NCI-H1092 treated with DMSO at 0.1 percent for 48 hours (cell line): ENCODE measurements around the gene PNPLA1.

ENCODE experiments used
- DNase-seq: peaks from one replicate; lab custom pipeline; 2025; lab: John Stamatoyannopoulos, UW

The PNPLA1 gene

DNA sequence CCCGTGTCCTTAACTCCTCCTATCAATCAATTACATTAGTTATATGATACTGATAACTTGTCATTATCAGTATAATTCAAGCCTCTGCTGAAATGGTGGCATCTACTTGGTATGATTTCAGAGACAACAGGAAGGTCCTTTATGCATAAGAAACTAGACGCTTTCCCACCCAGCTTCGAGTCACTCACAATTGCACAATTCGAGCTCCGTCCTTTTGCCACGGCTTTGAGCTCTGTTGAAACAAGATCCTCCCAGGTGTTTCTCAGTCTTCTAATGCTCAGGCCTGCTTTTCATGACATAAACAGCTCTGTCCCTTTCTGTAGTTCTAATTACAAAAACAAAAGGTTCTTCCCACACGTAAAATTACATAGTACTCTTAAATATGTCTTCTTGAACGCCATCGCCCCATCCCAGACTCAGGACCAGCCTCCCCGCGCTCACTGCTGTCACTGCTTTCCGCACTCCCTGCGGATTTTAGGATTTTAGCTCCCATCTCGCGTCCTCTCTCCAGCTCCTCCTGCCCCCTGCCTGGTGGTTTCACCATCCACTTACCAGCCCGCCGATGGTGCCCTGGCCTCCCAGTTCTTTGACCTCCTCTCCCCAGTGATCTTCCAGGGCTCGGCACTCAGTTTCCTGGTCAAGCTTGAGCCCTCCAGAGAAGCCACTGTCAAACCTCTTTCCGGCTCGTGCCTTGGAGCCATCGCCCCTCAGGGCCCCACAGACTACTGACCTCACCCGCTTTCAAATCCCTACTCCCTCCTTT, 23.2 kb upstream of the PNPLA1 start:
- no peak for DNase-seq

DNA sequence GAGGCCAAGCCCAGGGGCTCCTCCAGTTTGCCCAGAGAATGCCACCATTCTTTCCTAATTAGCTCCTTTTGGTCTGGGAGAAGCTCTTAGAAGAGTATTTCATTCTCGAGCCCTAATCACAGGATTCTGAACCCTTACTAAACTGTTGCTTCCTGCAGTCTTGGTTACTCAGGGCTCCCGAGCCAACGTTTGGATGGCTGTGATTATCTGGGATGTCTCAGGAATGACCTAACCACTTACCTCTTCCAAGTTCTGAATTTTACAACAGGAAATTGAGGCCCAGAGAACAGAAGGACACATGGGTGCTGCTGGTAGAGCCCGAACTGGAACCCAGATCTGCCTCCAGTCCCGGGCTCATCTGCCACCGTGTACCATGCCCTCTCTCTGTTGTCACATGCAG, 22.2 kb upstream of the PNPLA1 start:
- no peak for DNase-seq

DNA sequence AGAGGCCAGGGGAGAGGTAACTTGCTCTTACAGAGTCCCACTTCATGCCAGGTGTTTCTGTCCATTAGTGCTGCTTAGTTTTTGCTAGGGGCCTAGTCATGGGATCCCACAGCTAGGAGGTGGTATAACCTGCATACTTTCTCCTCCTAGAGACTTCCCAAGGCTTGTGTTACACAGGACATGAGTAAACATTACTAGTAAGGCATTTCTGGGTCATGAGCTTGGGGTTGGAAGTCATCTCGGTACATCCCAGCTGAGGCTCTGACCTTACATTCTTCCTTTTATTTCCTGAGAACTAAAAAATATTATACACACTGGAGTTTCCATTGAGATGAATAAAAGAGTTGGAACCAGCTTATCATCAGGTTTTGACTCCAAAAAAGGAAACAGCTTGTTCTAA, 20.9 kb upstream of the PNPLA1 start:
- no peak for DNase-seq

DNA sequence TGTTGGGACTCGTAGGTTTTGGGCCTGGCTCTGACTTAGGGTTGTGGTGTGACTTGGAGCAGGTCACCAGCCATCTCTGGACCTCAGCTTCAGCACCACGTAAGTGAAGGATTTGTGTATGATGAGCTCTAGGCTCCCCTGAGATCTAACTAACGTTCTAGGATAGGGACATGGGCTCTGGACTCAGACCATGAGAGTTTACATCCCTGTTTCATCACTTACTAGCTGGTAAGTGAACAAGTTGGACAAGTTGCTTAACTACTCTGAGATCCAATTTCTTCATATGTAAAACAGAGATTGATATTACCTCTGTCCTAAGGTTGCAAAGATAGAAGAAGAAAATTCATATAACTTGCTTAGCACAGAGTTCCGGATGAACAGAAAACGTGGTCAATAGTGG, 20.3 kb upstream of the PNPLA1 start:
- DNase-seq: no peak

DNA sequence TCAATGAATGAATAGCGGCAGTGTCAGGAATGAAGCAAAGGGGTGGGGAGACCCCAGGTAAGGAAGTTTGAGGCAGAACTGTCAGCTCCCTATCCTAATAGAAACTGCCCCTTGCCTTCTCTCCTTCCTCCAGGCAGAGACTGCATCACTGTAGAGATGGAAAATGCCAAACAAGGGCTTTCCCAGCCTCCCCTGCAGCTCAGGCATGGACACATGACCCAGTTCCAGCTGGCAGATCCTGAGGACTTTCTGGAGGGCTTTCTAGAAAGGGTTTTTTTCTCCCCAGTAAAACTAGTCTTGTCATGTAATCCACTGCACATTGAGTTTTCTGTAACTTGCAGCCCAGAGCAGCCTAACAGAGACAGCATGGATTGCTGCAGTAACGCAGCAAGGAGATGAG, 17.9 kb upstream of the PNPLA1 start:
- DNase-seq: no peak

DNA sequence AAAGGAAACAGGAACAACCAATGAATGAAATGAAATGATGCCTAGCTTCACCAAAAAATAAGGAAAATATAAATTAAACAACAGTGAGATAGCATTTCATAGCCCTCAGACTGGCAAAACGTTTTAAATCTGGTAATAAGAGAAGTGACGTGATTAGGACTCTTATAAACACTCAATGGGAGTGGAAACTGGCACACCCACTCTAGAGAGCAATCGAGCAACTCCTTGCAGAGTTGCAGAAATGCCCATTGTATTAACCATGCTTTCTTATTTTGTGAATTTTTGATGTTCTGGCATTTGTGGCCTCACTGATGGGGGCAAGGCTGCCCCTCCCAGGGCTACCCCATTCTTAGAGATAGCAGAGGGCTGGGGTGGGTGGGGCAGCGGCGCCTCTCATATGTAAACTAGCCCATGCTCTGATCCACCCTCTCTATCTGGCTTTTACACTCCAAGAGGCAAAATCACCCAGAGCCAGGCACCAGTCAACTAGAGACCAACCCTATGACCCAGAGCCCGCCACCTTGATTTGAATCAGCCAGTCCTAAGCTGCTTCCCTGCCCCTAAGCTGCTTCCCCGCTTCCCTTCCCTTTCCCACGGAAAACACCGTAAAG, 6.4 kb upstream of the PNPLA1 start:
- no peak for DNase-seq

DNA sequence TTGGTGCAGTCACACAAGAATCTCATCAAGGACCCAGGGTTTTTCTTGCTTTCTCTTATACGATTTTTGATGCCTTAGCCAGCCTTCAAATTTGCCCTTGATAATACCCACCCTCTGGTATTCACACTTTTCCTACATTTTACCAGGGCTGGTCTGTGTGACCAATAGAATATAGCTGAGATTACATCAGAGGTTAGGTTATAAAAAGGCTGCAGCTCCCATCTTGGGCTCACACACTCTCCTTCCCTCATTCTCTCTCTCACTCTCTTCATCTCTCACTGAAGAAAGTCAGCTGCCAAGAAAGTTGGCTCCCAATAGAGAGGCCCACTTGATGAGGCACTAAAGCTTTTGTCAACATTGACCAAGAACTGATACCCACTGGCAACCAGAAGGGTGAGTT, 4.1 kb upstream of the PNPLA1 start:
- DNase-seq: no peak

DNA sequence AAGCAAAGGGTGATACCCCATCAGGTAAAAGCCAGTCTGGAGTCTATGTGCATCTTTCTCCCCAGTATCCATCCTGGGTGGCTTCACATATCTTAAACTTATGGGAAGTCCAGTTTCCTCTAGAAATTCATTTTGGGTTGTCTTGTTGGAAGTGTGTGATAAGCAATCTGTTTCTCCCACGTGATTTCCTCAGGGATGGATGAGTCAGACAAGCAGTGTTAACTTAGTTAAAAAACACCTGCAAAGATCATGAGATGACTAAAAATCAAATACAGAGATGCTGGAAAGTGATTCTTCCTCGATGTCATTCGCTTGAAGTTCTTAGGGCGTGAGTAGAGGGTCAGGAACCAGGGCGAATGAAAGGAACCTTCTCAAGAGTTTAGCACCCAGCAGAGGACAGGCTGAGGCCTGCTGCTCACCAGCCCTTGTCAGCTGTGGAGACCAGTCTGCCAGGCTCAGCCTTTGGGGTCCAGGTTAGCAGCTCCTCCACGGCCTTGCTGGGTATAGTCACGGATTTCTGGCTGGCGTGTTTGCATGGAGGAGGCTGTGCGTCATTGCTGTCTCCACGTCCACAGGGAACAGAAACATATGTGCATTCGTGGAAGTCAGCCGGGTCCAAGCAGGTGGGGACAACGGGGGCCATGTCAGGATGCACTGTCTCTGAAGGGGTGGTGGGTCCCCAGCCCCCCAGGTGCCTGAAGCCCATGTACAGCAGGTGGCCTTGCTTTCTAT, 2.8 kb upstream of the PNPLA1 start:
- no peak for DNase-seq

DNA sequence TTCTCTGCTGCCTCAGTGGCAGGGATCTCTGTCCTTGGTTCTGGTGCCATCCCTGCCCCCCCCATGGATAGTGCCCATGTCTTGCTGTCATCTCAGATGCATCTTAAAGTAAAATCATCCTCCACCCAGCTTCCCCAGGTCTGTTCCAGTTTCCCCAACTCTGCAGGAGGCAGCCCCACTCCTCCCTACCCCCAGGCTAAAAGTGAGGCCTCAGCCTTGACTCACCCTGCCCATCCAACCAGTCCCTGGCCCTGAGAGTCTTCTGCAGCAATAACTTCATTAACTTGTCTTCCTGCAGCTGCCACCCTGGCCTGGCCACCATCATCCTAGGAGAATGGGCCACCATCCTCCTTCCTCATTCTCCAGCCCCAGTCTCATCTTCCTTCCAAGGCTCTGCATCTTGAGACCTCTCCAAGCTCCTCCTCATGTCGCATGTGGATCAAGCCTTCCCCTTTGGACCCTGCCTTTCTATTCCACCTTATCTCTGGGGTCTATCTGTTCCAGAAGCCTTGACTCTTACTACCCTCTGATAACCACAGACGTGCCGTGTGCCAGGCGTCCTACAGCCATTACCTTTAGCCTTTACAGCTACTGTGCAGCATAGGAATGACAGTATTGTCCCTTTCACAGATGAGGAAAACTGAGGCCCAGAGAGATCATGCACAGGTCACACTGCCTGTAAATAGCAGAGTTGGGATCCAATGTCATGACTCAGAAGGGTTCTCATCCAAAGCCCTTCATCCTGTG, 2.0 kb upstream of the PNPLA1 start:
- DNase-seq: no peak

DNA sequence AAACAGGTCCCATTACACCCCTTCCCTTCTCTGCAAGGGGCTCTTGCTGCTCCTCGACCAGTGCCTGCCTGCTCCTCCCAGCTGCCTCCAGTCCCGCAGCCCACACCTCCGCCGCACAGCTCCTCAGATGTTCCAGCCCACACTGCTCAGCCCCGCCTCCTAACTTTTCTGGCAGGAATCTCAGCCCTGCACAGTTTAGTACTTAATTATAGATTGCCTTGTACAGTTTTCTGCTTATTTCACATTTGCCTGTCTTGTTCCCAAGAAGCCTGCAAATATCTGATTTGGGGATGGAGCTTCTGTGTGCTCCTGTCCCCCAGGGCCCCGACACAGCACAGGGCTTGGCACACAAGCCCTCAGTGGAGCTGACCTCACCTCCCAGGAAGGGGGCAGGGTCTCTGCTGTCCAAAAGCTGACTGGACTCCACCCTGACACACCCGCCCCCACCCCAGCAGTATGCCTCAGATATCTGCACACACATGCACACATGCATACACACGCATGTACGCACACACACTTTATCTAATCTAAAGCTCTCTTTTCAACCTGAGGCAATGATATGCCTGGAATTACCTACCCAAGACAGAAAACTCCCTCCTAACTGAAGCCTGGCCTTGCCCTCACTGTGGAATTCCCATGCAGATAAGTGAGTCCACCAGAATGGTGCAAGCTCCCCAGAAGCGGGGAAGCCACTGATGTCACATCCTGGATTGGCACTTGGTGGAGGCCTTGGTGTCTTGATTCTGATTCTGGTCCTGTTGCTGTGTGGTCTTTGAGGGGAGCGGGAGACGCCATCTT, 1.2 kb upstream of the PNPLA1 start:
- DNase-seq: no peak

DNA sequence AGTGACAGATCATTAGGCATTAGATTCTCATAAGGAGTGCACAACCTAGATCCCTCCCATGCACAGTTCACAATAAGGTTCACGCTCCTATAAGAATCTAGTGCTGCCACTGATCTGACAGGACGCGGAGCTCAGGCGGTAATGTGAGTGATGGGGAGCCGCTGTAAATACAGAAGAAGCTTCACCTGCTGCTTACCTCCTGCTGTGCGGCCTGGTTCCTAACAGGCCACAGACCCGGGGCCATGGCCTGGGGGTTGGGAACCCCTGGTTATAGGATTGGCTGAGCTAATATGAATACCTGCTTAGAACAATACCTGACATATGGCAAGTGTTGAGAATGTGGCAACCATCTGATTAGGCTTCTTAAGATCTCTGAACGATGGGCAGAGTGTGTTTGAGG, 2.4 kb downstream of the PNPLA1 start:
- no peak for DNase-seq

DNA sequence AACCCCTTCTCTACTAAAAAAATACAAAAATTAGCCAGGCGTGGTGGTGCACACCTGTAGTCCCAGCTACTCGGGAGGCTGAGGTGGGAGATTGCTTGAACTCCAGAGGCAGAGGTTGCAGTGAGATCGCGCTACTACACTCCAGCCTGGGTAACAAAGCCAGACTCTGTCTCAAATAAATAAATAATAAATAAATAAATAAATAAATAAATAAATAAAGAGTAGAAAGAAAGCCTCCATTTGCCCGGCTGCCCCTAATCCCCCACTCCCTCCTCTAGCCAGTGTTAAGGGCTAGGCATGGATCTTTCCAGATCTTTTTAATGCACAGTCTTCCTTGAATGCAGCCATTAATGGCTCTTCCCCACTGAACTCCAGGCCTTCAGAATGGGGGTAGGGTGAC, 3.2 kb downstream of the PNPLA1 start:
- DNase-seq: no peak

DNA sequence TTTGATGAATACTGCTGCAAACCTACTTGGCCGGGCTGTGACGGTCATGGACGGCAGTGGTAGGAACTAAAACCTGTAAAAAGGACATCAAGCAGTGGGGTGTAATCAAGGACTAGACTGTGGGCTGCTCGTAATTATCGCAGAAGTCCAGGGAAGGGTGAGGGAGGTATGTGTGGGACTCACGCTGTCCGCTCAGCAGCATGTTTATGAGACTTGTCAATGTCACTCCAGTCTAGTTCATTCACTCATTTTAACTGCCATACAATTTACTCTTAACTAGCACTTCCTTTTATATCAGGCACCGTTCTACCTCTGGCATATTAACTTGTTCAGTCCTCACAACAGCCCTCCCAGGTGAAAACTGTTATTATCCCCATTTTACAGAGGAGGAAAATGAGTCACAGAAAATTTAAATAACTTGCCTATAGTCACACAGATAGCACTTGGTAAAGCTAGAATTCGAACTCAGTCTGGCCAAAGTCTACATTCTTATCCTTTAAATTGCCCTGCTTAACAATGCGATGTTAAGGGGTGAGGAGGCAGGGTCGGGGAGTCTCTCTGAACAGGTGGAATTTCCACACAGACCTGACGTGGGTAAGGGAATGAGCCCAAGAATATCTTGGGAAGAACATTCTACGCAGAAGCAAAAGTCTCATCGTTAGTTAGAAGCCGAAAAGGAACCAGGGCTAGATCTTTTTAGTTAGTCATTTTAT, 4.1 kb downstream of the PNPLA1 start:
- no peak for DNase-seq

DNA sequence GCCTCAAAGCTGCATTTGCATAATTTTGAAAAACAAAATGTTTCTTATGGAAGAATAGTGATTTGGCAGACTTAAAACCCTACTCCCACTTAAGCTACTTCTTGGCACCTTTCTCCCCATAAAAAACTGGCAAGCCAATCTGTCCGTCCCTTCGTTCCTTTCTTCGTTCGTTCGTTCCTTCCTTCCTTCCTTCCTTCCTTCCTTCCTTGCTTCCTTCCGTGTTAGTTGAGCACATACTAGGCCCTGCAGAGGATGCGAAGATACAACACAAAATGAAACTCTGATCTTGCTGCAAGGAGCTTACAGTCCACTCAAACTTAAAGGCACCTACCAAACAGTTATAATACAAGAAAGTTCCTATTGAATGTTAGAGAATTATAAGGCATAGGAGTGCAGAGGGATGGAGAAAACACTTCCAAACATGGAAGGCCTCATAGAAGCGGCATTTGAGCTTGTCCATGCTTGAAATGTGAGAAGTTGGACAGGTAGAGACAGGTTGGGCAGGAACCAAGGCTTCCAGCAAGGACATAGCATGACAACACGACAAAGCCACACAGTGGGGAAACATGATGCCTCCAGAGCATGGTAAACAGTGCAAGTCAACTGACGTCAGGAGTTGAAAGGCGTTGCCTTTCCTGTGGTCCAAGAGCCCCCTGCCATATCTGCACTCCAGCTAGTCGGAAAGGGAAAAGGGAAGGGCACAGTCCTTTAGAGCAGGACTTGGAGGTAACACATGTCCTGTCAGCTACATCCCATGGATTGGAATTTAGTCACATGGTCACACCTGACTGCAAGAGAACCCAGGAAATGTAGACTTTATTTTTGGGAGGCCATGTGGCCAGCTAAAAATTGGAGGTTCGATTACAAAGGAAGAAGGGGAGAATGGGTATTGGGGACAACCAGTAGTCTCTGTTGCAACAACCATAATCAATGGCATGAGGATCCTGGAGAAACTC, 7.0 kb downstream of the PNPLA1 start:
- no peak for DNase-seq

DNA sequence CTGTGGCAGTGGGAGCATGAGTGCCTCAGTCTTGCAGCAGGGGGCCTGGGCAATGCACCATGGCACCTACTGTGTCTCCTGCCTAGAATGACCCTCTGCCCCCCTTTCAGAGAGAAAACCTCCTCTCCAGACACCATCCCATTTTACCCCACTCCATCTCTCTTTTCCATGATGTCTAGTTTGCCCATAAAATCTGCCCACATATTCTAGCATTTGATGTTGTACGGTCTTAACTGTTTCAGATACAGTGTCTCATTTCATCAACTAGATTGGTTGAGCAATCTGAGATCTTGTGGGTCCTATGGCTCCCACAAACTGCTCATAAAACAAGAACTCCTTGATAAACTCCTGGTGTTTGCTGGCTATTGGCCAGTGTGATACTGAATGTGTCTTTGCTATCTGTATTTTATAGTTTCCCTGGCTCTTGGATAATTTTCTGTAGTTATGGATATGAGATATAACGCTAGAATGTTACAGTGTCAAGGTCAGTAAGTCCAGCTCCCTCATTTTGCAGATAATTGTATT, 8.1 kb downstream of the PNPLA1 start:
- no peak for DNase-seq

DNA sequence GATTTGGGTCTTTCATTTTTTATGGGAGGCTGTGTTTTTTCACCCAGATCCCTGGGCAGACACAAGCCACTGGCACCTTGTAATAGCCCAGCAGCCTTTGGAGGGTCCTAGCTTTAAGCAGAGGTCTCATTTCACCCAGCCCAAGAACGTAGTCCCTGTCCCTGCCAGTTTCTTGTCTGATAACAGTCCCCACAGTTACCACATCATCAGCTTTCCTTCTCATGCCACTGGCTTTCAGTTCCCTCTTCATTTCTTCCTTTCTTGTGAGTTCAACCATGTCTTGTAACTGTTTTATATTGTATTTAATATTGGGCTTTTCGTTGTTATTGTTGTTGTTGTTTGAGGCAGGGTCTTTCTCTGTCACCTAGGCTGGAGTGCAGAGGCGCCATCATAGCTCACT, 10.6 kb downstream of the PNPLA1 start:
- DNase-seq: no peak

DNA sequence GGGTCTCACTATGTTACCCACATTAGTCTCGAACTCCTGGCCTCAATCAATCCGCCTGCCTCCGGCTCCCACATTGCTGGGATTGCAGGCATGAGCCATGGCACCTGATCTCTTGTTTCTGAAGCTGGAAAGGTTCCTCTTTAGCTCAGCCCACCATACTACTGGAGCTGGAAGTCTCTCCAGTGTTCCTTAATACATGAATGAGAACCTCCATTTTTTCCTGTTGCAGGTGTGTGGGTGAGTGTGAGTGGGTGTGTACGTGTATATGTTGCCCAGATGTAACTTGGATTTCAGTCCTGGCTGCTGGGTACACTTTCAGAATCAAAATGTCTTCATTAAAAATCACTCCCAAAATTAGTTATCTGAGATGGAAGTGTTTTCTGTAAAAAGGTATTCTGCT, 11.1 kb downstream of the PNPLA1 start:
- DNase-seq: no peak

DNA sequence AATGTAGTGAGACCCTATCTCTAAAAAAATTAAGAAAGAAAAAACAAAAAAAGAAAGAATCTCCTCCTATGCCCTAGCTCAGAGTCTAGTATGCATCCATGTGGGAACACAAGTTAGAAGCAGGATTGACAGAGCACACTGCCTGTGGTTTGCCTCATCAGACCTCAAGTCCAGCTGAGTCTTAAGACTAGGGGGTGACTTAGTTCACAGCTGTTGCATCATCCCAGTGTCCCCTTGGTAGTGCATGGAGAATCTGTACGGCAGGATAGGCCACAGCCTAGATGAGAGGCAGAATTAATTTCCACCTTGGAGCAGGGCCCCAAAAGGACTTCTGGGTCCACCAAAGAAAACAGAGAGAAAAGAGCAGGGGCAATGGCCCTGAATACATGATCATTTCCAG, 13.7 kb downstream of the PNPLA1 start:
- DNase-seq: no peak

DNA sequence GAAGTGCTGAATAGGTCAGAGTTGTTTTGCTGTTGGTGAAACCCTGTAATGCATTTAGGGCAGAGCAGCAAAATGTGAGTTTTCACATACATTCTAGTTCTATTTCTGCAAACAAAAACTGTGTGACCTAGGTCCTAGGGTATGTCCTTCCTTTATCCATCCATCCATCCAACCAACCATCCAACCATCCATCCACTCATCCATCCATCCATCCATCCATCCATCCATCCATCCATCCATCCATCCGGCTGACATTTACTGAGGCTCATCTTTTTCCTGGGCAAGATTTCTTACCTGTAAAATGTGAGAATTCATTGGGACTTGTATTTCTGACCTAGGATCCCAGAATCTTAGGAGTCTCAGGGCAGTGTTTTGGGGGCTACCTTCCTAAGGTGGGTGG, 14.5 kb downstream of the PNPLA1 start:
- no peak for DNase-seq

DNA sequence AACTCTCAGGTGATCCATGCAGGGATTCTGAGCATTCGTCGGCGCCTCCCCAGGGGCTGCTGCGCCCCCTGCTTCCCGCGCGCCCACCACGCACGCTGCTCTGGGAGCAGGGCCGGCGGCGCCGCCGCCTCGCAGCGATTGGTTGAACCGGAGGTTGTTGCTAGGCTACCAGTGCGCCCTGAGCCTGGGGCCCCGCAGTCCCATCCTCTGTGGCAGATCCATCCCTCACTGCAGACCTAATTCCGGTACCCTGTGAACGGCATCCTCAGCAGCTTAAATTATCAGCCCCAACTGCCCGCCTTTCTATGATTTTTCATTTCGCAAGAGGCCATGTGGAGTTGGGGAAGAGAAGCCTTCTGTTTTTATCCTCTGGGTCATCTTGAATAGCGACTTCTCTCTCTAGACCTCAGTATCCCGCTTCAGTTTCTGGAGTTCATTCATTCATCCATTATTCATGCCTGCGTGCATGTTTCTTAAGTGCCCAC, 15.4 kb downstream of the PNPLA1 start:
- DNase-seq: no peak
